Epithelial cell of esophagus (primary cell): ENCODE measurements around the gene SETD6.

Experiments
- DNase-seq: peaks from one replicate; pipeline ENCODE4 v3.0.0; 2010; ENCODE audit warnings: low read depth
- H3K4me3 ChIP-seq: 2 replicates; pipeline ENCODE4 v1.5.1; 2011; ENCODE audit warnings: mild to moderate bottlenecking, low read length, control low read depth
- TF ChIP-seq, protein P1 (sequence below): IDR thresholded peaks from 2 replicates; pipeline ENCODE4 v1.5.1; 2011; ENCODE audit warnings: low read depth, mild to moderate bottlenecking, low read length, control low read depth, inconsistent platforms; ENCODE audit not compliant: insufficient read depth; ENCODE audit errors: missing control alignments

SETD6 gene

GRCh38 chr16:58472827-58473226, 42.5 kb upstream of the SETD6 start:
- TF ChIP-seq, protein P1, sequence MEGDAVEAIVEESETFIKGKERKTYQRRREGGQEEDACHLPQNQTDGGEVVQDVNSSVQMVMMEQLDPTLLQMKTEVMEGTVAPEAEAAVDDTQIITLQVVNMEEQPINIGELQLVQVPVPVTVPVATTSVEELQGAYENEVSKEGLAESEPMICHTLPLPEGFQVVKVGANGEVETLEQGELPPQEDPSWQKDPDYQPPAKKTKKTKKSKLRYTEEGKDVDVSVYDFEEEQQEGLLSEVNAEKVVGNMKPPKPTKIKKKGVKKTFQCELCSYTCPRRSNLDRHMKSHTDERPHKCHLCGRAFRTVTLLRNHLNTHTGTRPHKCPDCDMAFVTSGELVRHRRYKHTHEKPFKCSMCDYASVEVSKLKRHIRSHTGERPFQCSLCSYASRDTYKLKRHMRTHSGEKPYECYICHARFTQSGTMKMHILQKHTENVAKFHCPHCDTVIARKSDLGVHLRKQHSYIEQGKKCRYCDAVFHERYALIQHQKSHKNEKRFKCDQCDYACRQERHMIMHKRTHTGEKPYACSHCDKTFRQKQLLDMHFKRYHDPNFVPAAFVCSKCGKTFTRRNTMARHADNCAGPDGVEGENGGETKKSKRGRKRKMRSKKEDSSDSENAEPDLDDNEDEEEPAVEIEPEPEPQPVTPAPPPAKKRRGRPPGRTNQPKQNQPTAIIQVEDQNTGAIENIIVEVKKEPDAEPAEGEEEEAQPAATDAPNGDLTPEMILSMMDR: no peak
- DNase-seq: no peak
- no peak overlapping the region for H3K4me3 ChIP-seq

GRCh38 chr16:58474296-58474695, 41.0 kb upstream of the SETD6 start:
- TF ChIP-seq, protein P1: no peak
- no peak overlapping the region for H3K4me3 ChIP-seq
- DNase-seq: no peak

- TF ChIP-seq, protein P1: no peak
- DNase-seq: no peak
- H3K4me3 ChIP-seq: no peak overlapping the region
These were observed 40.2 kb upstream of the SETD6 start for GRCh38 chr16:58475091-58475619.

GRCh38 chr16:58476791-58477190, 38.5 kb upstream of the SETD6 start:
- H3K4me3 ChIP-seq: no peak overlapping the region
- no peak for DNase-seq
- TF ChIP-seq, protein P1: no peak

DNA sequence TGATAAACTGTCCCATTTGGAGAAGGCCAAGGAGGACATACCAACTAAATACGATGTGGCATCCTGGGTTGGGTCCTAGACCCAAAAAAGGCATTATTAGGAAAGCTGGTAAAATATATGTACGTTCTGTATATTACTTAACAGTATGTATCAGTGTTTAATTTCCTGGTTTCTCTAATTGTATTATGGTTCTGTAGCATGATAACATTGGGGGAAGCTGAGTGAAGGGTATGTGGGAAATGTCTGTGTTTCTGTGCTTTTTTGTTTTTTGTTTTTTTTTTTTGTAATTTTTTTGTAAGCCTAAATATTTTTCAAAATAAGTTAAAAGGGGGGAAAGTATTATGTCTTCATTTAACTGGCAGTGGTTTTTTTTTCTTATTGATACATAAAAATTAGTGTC, 36.9 kb upstream of the SETD6 start:
- TF ChIP-seq, protein P1: no peak
- DNase-seq: no peak
- H3K4me3 ChIP-seq: no peak overlapping the region

DNA sequence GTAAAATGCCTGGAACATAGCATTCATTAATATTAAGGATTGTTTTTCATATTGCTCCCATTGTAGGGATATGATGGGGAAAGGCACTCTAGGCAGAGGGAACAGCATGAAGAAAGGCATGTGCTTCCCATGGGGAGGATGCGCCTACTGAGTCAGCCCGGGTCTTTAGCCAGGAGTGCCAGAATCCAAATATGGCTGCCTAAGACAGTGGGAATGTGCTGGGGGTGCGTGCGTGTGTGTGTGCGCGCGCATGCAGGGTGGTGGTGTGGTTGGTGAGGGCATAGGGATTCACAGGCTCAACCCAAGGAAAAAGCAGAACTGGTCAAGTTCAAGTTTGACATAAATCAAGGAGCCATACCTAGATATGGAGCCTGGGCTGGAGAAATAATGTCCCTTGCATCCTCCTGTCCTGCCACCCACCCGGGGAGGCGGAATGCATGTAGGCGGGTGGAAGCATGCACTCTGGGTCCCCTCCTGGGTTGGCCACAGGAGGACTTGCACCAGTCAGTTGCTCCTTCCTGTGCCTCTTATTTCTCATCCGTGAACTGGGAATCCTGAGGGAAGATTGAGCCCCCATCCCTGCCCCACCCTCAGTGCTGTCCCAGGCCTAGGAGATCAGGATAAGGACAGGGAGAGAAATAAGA, 34.0 kb upstream of the SETD6 start:
- DNase-seq: no peak
- TF ChIP-seq, protein P1: no peak
- no peak overlapping the region for H3K4me3 ChIP-seq

DNA sequence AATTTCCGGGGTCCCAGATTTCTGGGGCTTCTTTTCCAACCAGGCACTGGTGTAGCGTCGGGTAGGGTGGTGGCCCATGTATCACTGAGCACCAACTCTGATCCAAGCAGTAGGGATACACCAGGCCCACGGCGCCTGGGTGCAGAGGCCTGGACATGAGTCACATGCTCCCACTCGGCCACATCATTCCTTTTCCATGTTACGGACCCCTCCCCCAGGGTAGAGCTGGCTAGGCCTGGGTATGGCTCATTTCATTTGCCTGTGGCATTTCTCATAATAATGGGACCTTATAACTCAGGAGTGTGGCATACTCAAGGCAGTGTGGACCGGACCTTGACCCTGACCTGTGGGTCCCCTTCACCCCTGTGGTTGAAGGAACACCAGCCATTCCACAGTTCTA, 33.4 kb upstream of the SETD6 start:
- DNase-seq: no peak
- TF ChIP-seq, protein P1: no peak
- no peak overlapping the region for H3K4me3 ChIP-seq
